ENCODE data around the gene UBA3.
A peak's percentile ranks its signal among the peaks of the same experiment; 100 is the strongest.

Gene UBA3

GRCh38 chr3:69080233-69080920, at the start of gene UBA3:
UBA3 (minus strand) TSS chr3:69080365; CDS start chr3:69080353, 12 bp downstream.
- DNase-seq (ENCODE audit: low spot score): peak; percentile 43

GRCh38 chr3:69129531-69129930, 49.4 kb upstream of the UBA3 start:
- no peak for DNase-seq (ENCODE audit: low spot score)

- no peak for DNase-seq (ENCODE audit: low spot score)
Observed at GRCh38 chr3:69128509-69128908, 48.3 kb upstream of the UBA3 start.

GRCh38 chr3:69126999-69127398, 46.8 kb upstream of the UBA3 start:
- no peak for DNase-seq (ENCODE audit: low spot score)

GRCh38 chr3:69126216-69126615, 46.1 kb upstream of the UBA3 start:
- DNase-seq (ENCODE audit: low spot score): no peak

GRCh38 chr3:69122403-69122802, 42.2 kb upstream of the UBA3 start, which contains the start of gene LMOD3:
LMOD3 (minus strand) TSS chr3:69122595; CDS start chr3:69122386, 209 bp downstream.
- DNase-seq (ENCODE audit: low spot score): no peak

- no peak for DNase-seq (ENCODE audit: low spot score)
Observed at GRCh38 chr3:69121950-69122349, 41.8 kb upstream of the UBA3 start.

GRCh38 chr3:69121513-69121912, 41.3 kb upstream of the UBA3 start:
- DNase-seq (ENCODE audit: low spot score): no peak

GRCh38 chr3:69120879-69121464, 40.8 kb upstream of the UBA3 start:
- DNase-seq (ENCODE audit: low spot score): peak; percentile 5

GRCh38 chr3:69119681-69120080, 39.5 kb upstream of the UBA3 start:
- no peak for DNase-seq (ENCODE audit: low spot score)

GRCh38 chr3:69119138-69119537, 39.0 kb upstream of the UBA3 start:
- DNase-seq (ENCODE audit: low spot score): no peak

- DNase-seq (ENCODE audit: low spot score): no peak
Observed at GRCh38 chr3:69118555-69118954, 38.4 kb upstream of the UBA3 start.

- no peak for DNase-seq (ENCODE audit: low spot score)
Observed at GRCh38 chr3:69116897-69117296, 36.7 kb upstream of the UBA3 start.

- DNase-seq (ENCODE audit: low spot score): no peak
Observed at GRCh38 chr3:69116162-69116561, 36.0 kb upstream of the UBA3 start.

GRCh38 chr3:69115731-69116130, 35.6 kb upstream of the UBA3 start:
- no peak for DNase-seq (ENCODE audit: low spot score)

- no peak for DNase-seq (ENCODE audit: low spot score)
Observed at GRCh38 chr3:69113536-69113935, 33.4 kb upstream of the UBA3 start.

- DNase-seq (ENCODE audit: low spot score): no peak
Observed at GRCh38 chr3:69110941-69111546, 30.9 kb upstream of the UBA3 start.

GRCh38 chr3:69108811-69109210, 28.6 kb upstream of the UBA3 start:
- no peak for DNase-seq (ENCODE audit: low spot score)

GRCh38 chr3:69107841-69108240, 27.7 kb upstream of the UBA3 start:
- DNase-seq (ENCODE audit: low spot score): no peak

- no peak for DNase-seq (ENCODE audit: low spot score)
Observed at GRCh38 chr3:69105320-69105719, 25.2 kb upstream of the UBA3 start.

- no peak for DNase-seq (ENCODE audit: low spot score)
Observed at GRCh38 chr3:69104586-69104985, 24.4 kb upstream of the UBA3 start.

GRCh38 chr3:69103123-69103522, 23.0 kb upstream of the UBA3 start:
- DNase-seq (ENCODE audit: low spot score): no peak

- DNase-seq (ENCODE audit: low spot score): no peak
Observed at GRCh38 chr3:69102384-69102783, 22.2 kb upstream of the UBA3 start.

GRCh38 chr3:69099576-69099975, 19.4 kb upstream of the UBA3 start:
- no peak for DNase-seq (ENCODE audit: low spot score)

All from HuH-7 (cell line).